Transverse colon (tissue), 4 donors: ENCODE results near the gene PTPMT1. TPM values are rescaled to one million over a fixed set of nuclear protein-coding genes. Genes with fewer than 3 reads are reported as not detected.

Source experiments
- DNase-seq: peaks from one replicate; pipeline ENCODE4 v3.0.0-alpha.2; 2019
- H3K27ac ChIP-seq, 4 donors: fragments of 200-600 bp; sonication (generic); 2 replicates each; pipeline ENCODE4 v1.5.1; 2016 to 2018; ENCODE audit warnings: inconsistent platforms in 4 of 4
- H3K27me3 ChIP-seq: fragments of 200-600 bp; sonication (generic); 2 replicates; pipeline ENCODE4 v1.5.1; 2017; ENCODE audit warnings: inconsistent platforms
- H3K36me3 ChIP-seq, 4 donors: fragments of 200-600 bp; sonication (generic); 2 replicates each; pipeline ENCODE4 v1.5.1; 2017 to 2019; ENCODE audit warnings: inconsistent platforms in 4 of 4
- H3K4me1 ChIP-seq, 4 donors: fragments of 200-600 bp; sonication (generic); 2 replicates each; pipeline ENCODE4 v1.5.1; 2017 to 2020; ENCODE audit warnings: inconsistent platforms in 4 of 4
- H3K4me3 ChIP-seq, 4 donors: fragments of 200-600 bp; sonication (generic); 1 replicate in 1 of 4; 2 replicates in 3 of 4; pipeline versions ENCODE4 v1.5.1 to v1.6.1; 2017 to 2019; ENCODE audit warnings: inconsistent platforms in 4 of 4
- H3K9me3 ChIP-seq, 2 donors: fragments of 200-600 bp; sonication (generic); 2 replicates each; pipeline ENCODE4 v1.5.1; 2017 to 2019; ENCODE audit warnings: inconsistent platforms in 2 of 2
- EP300 ChIP-seq: sonication (generic); formaldehyde crosslinking; IDR thresholded peaks from one replicate; pipeline ENCODE4 v1.6.1; 2017; ENCODE audit warnings: antibody characterized with exemption, low read depth
- POLR2A ChIP-seq: fragments of 450-650 bp; IDR thresholded peaks from one replicate; pipeline ENCODE4 v1.6.1; 2016; ENCODE audit warnings: antibody characterized with exemption, mild to moderate bottlenecking, moderate library complexity
- POLR2AphosphoS5 ChIP-seq, 3 donors: sonication (generic); formaldehyde crosslinking; IDR thresholded peaks; one replicate each; pipeline ENCODE4 v1.6.1; 2016; ENCODE audit warnings: antibody characterized with exemption in 3 of 3
- WGBS, 2 donors: methylation state at CpG; one replicate each; pipeline ENCODE4 v1.1.5; 2018; ENCODE audit warnings: low coverage in 1 of 2; 5-methylcytosine and 5-hydroxymethylcytosine counted together
- in situ Hi-C, 4 donors: fragments of 200-750 bp; cut with MboI; loops; one replicate each; pipeline versions ENCODE4 v1.15.0 to v1.15.1; 2017; ENCODE audit warnings: low sequenced_read_pairs in 3 of 4, low pct_ligation_motif_present in 1 of 4, low pct_unique_long_range_greater_than_20kb in 1 of 4
- intact Hi-C: fragments of 100-400 bp; cut with DNase I; formaldehyde crosslinking; loops from one replicate; pipeline ENCODE4 v1.15.1; 2023; ENCODE audit warnings: low total_unique reads
- total RNA-seq, 4 donors: library from RNA; depleted of rRNA; stranded (reverse); fragments of >200 nt; gene quantifications; one replicate each; pipeline ENCODE4 v1.1.0, GENCODE V29; 2016
- TF ChIP-seq, protein P1 (sequence below), 5 experiments: fragments of 200-600 bp in 3 of 5; fragments of 450-650 bp in 2 of 5; sonication (generic) in 3 of 5; IDR thresholded peaks; 1 replicate in 2 of 5; 2 replicates in 3 of 5; pipeline ENCODE4 v1.5.1; 2016 to 2017; ENCODE audit warnings: antibody characterized with exemption in 5 of 5, inconsistent platforms in 3 of 5, mild to moderate bottlenecking in 2 of 5, moderate library complexity in 1 of 5

Gene PTPMT1
- total RNA-seq, 4 donors from 2014 or later: 19.1 to 79.1 (median 74.1) TPM

DNA sequence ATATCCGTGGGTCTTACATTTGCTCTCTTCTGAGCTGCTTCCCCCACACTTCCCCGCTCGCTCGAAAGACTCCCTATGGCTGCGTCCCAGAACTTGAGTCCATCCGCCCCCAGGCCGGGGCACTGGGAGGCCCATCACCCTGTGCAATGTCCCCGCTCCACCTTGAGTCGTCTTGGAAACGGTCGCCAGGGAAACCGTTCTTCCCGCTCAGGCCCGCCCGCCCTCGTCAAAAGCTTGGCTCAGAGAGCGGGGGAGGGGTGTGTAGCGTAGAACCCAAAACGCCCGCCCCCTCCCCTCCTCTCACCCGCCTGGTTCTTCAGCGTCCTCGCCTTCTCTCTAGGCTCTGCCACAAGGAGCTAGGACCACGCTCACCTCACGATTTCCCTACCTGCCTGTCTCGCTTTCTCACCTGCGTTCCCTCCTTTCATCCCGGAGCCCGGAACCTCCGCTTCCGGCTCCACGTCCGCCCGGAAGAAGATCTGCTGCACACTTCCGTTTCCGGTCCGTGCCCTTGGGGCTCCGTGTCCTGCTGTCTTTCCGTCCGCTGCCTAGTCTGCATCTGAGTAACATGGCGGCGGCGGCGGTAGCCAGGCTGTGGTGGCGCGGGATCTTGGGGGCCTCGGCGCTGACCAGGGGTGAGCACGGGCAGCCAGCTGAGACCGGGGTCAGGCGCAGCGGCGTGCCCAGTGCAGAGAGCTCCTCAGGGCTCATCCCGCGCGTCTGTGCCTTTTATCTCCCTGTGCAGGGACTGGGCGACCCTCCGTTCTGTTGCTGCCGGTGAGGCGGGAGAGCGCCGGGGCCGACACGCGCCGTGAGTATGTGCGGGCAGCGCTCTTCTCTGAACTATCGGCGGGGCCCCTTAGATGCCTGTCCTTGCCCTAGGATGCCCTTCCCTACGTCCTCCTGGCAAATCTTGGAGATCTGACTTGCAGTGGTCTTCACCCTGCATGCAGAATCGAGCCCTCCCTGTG, 13.4 kb downstream of the PTPMT1 start, which contains the start of the genes KBTBD4 and NDUFS3:
Gene KBTBD4, minus strand, starts transcription at position 447 of the 971 bp plus-strand sequence. Its CDS starts 19 bp downstream, at position 428.
Gene NDUFS3, plus strand, starts transcription at position 551 of the 971 bp plus-strand sequence. Its CDS starts 18 bp downstream, at position 569.
- peaks cover 16 to 26% (median 23%) of the 10 kb centered on the region in 4 donors for H3K4me1 ChIP-seq
- H3K27me3 ChIP-seq: no peaks in the 10 kb centered on the region
- peak within 1 kb of the TSS; percentile 86 to 91 (median 89) for H3K27ac ChIP-seq
- in situ Hi-C loops: no loop called here
- peaks cover 0 to 37% (median 17%) of the 10 kb centered on the region in 4 donors for H3K36me3 ChIP-seq
- peak; percentile 90 for DNase-seq
- intact Hi-C loops: loop anchor here (5.0 kb wide), 1 partner anchor 138 kb away; the partner anchor contains the start of gene AGBL2
- H3K9me3 ChIP-seq: no peaks in the 10 kb centered on the region
- peak; percentile 88 to 94 (median 89) for TF ChIP-seq POLR2AphosphoS5 (IDR thresholded peaks at IDR 0.05)
- TF ChIP-seq POLR2A: peak; percentile 79
- no peak for TF ChIP-seq EP300
- TF ChIP-seq, protein P1, sequence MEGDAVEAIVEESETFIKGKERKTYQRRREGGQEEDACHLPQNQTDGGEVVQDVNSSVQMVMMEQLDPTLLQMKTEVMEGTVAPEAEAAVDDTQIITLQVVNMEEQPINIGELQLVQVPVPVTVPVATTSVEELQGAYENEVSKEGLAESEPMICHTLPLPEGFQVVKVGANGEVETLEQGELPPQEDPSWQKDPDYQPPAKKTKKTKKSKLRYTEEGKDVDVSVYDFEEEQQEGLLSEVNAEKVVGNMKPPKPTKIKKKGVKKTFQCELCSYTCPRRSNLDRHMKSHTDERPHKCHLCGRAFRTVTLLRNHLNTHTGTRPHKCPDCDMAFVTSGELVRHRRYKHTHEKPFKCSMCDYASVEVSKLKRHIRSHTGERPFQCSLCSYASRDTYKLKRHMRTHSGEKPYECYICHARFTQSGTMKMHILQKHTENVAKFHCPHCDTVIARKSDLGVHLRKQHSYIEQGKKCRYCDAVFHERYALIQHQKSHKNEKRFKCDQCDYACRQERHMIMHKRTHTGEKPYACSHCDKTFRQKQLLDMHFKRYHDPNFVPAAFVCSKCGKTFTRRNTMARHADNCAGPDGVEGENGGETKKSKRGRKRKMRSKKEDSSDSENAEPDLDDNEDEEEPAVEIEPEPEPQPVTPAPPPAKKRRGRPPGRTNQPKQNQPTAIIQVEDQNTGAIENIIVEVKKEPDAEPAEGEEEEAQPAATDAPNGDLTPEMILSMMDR (IDR thresholded peaks at IDR 0.05): peak in 1 of 5 experiments; percentile 8
- H3K4me3 ChIP-seq: peak within 1 kb of the TSS; percentile 72 to 97 (median 87)
- 1% methylated on average over 70 of the region's 72 CpGs; no CpG with 5 or more reads in 1 of the 2 donors for WGBS, 2 donors

DNA sequence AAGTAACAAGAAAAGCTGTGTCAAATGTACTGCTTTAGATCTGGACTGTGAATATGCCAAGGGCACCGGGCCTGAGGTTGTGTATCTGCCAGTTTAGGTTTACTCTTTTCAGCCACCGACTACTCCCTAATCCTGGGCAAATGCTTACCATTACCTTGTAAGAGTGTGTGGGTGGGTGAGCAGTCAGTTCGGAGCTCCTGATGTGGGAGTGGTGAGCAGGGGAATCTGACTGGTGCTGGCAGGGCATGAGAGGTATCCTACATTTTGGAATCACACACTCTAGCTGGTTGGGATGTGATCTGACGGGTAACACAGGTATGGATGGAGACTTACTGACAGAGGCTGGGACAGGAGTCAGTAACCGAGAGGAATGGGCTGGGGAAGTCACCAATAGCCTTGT, 18.4 kb downstream of the PTPMT1 start:
- H3K36me3 ChIP-seq: peaks cover 0 to 43% (median 19%) of the 10 kb centered on the region in 4 donors
- intact Hi-C loops: no loop called here

DNA sequence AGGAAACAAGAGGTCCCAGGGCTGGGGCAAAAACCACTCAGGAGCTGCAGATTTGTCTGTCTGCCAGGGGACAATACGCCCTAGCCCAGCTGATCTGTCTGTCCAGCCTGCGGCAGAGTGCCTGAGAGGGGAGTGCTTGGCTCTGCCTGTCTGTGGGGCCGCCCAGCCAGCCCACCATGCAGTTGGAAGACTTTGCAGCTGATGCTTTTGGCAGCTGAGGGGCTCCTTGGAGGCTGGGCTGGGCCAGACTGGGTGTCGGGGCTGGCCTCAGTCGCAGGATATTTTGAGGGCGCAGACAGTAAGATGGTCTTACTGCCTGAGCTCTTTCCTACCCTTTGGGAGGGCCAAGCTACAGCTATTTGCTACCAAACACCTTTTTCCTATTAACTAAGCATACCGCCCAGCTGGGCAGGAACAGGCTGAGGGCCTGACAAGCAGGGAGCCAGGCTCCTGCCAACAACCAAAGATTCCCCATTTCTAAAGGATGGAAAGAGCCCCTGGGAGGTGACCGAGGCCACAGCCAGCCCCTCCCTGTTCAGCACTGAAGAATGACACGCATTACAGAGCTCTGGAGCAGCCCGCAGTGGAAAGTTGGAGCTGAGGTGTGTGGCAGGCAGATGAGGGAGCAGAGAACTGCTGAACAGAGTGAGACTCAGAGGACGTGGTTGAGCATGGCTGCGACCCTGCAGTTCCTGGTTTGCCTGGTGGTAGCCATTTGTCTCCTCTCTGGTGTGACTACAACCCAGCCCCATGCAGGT, 20.9 kb downstream of the PTPMT1 start, which contains the start of gene FAM180B:
Gene FAM180B, plus strand, starts transcription at position 581 of the 758 bp plus-strand sequence. Its CDS starts 91 bp downstream, at position 672.
- intact Hi-C loops: no loop called here
- H3K36me3 ChIP-seq: peaks cover 0 to 36% (median 16%) of the 10 kb centered on the region in 4 donors
- WGBS, 2 donors: 66 to 73% methylated on average over 5 to 11 of the region's 12 CpGs
- peaks cover 0 to 9% (median 0%) of the 10 kb centered on the region in 4 donors for H3K4me1 ChIP-seq
- no peak within 1 kb of the TSS for H3K27ac ChIP-seq
- H3K27me3 ChIP-seq: peaks cover 18% of the 10 kb centered on the region
- H3K9me3 ChIP-seq: no peaks in the 10 kb centered on the region
- in situ Hi-C loops: no loop called here
- TF ChIP-seq POLR2AphosphoS5 (IDR thresholded peaks at IDR 0.05) (no peak), EP300 (no peak), POLR2A (no peak)
- TF ChIP-seq, protein P1 (IDR thresholded peaks at IDR 0.05): no peak
- no peak within 1 kb of the TSS for H3K4me3 ChIP-seq
- no peak for DNase-seq

More for the DNA sequence above, 18.4 kb downstream of the PTPMT1 start:
- no peak for DNase-seq
- WGBS, 2 donors: 90 to 94% methylated on average over 3 to 5 of the region's 5 CpGs
- H3K9me3 ChIP-seq: no peaks in the 10 kb centered on the region
- H3K27ac ChIP-seq: no peak overlapping the region
- no peak overlapping the region for H3K4me3 ChIP-seq
- no peaks in the 10 kb centered on the region for H3K27me3 ChIP-seq
- peaks cover 5 to 13% (median 13%) of the 10 kb centered on the region in 4 donors for H3K4me1 ChIP-seq
- in situ Hi-C loops: no loop called here
- TF ChIP-seq EP300 (no peak), POLR2A (no peak), POLR2AphosphoS5 (IDR thresholded peaks at IDR 0.05) (no peak)
- TF ChIP-seq, protein P1 (IDR thresholded peaks at IDR 0.05): no peak
